Bronchial epithelial cell (primary cell): ENCODE results near the gene CHPF. TPM values are rescaled to one million over a fixed set of nuclear protein-coding genes. Genes with fewer than 3 reads are reported as not detected.

Experiments
- DNase-seq: peaks from one replicate; pipeline ENCODE4 v3.0.0-alpha.2; 2010; ENCODE audit warnings: low read depth
- FAIRE-seq: peaks from 2 replicates; lab custom pipeline; 2011; peaks lifted over from hg19 to GRCh38; lab: Jason Lieb, UNC
- H3K27me3 ChIP-seq: 2 replicates; pipeline ENCODE4 v1.5.1; 2011; ENCODE audit warnings: low read length; ENCODE audit not compliant: control insufficient read depth, insufficient read depth
- H3K36me3 ChIP-seq: 2 replicates; pipeline ENCODE4 v1.5.1; 2011; ENCODE audit warnings: low read length; ENCODE audit not compliant: control insufficient read depth, insufficient read depth
- H3K4me3 ChIP-seq: 2 replicates; pipeline ENCODE4 v1.5.1; 2011; ENCODE audit warnings: mild to moderate bottlenecking, low read depth, low read length, control low read depth
- CTCF ChIP-seq: IDR thresholded peaks from 2 replicates; pipeline ENCODE4 v1.5.1; 2011; ENCODE audit warnings: mild to moderate bottlenecking, moderate library complexity, low read length, control low read depth, inconsistent platforms; ENCODE audit not compliant: insufficient read depth, severe bottlenecking
- total RNA-seq: library from RNA; depleted of rRNA; stranded (reverse); fragments of >200 nt; gene quantifications from 2 replicates; pipeline ENCODE4 v1.2.1, GENCODE V29; 2014

The CHPF gene
- total RNA-seq, 1 donor from 2014 or later = 52.7 TPM

GRCh38 chr2:219549619-219550018 lies 6.0 kb upstream of the CHPF start:
- FAIRE-seq = no peak
- H3K27me3 ChIP-seq = peaks cover 3% of the 10 kb centered on the region
- TF ChIP-seq CTCF = no peak
- H3K4me3 ChIP-seq = no peak overlapping the region
- no peak for DNase-seq
- no peaks in the 10 kb centered on the region for H3K36me3 ChIP-seq

- FAIRE-seq = no peak
- TF ChIP-seq CTCF = no peak
- H3K36me3 ChIP-seq = no peaks in the 10 kb centered on the region
- H3K4me3 ChIP-seq = no peak overlapping the region
- peaks cover 3% of the 10 kb centered on the region for H3K27me3 ChIP-seq
- DNase-seq = no peak
Observed at GRCh38 chr2:219548990-219549389, 5.4 kb upstream of the CHPF start.

GRCh38 chr2:219547621-219548020 lies 4.0 kb upstream of the CHPF start:
- Histone ChIP-seq H3K4me3 (no peak overlapping the region), H3K36me3 (no peaks in the 10 kb centered on the region), H3K27me3 (no peaks in the 10 kb centered on the region)
- FAIRE-seq = no peak
- no peak for DNase-seq
- TF ChIP-seq CTCF = no peak

- H3K4me3 ChIP-seq = no peak overlapping the region
- FAIRE-seq (no peak), DNase-seq (no peak)
- peaks cover 2% of the 10 kb centered on the region for H3K36me3 ChIP-seq
- no peak for TF ChIP-seq CTCF
- H3K27me3 ChIP-seq = no peaks in the 10 kb centered on the region
Observed at GRCh38 chr2:219545943-219546352, 2.3 kb upstream of the CHPF start.

- Histone ChIP-seq H3K36me3 (peaks cover 8% of the 10 kb centered on the region), H3K27me3 (no peaks in the 10 kb centered on the region), H3K4me3 (no peak overlapping the region)
- FAIRE-seq (no peak), DNase-seq (no peak)
- no peak for TF ChIP-seq CTCF
Observed at GRCh38 chr2:219545295-219545942, 1.8 kb upstream of the CHPF start.

GRCh38 chr2:219544567-219544966 lies 958 bp upstream of the CHPF start:
- no peaks in the 10 kb centered on the region for H3K27me3 ChIP-seq
- no peak for TF ChIP-seq CTCF
- DNase-seq (no peak), FAIRE-seq (no peak)
- H3K36me3 ChIP-seq = peaks cover 15% of the 10 kb centered on the region
- H3K4me3 ChIP-seq = no peak overlapping the region
